ENCODE measurements around the gene ZNF534.

ZNF534 gene

GRCh38 chr19:52428937-52429336, at the start of gene ZNF534:
Gene ZNF534 (plus strand): TSS chr19:52429148. CDS start chr19:52431475, 2,327 bp downstream.
- no peak within 1 kb of the TSS for H3K9ac ChIP-seq (ENCODE audit: low read depth, low read length)
- no peaks in the 10 kb centered on the region for H4K20me1 ChIP-seq (ENCODE audit: insufficient read depth, low read length)
- no peak within 1 kb of the TSS for H3K4me2 ChIP-seq (ENCODE audit: insufficient read depth, low read length)
- H3K27ac ChIP-seq (ENCODE audit: low read length) = no peak within 1 kb of the TSS
- H3K4me1 ChIP-seq (ENCODE audit: insufficient read depth, low read length) = no peaks in the 10 kb centered on the region
- TF ChIP-seq, protein P1, sequence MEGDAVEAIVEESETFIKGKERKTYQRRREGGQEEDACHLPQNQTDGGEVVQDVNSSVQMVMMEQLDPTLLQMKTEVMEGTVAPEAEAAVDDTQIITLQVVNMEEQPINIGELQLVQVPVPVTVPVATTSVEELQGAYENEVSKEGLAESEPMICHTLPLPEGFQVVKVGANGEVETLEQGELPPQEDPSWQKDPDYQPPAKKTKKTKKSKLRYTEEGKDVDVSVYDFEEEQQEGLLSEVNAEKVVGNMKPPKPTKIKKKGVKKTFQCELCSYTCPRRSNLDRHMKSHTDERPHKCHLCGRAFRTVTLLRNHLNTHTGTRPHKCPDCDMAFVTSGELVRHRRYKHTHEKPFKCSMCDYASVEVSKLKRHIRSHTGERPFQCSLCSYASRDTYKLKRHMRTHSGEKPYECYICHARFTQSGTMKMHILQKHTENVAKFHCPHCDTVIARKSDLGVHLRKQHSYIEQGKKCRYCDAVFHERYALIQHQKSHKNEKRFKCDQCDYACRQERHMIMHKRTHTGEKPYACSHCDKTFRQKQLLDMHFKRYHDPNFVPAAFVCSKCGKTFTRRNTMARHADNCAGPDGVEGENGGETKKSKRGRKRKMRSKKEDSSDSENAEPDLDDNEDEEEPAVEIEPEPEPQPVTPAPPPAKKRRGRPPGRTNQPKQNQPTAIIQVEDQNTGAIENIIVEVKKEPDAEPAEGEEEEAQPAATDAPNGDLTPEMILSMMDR (IDR thresholded peaks at IDR 0.05; ENCODE audit: borderline replicate concordance, extremely low read depth, low read length, poor library complexity, severe bottlenecking) = no peak
- TF ChIP-seq EZH2 (IDR thresholded peaks at IDR 0.05; ENCODE audit: borderline replicate concordance, low read depth, low read length, severe bottlenecking) = no peak
- no peak for DNase-seq
- ATAC-seq (ENCODE audit: insufficient read depth, low read depth) = no peak
- no peak within 1 kb of the TSS for H3K4me3 ChIP-seq (ENCODE audit: low read depth in 1 of 2, low read length in 2 of 2)
- H3K36me3 ChIP-seq (ENCODE audit: insufficient read depth, low read length) = no peaks in the 10 kb centered on the region
- no peaks in the 10 kb centered on the region for H3K79me2 ChIP-seq (ENCODE audit: insufficient read depth, low read length)
- no peaks in the 10 kb centered on the region for H3K27me3 ChIP-seq (ENCODE audit: insufficient read depth, low read length, poor library complexity)
- no peak within 1 kb of the TSS for H2AFZ ChIP-seq (ENCODE audit: low read depth, low read length)
- H3K9me3 ChIP-seq (ENCODE audit: insufficient read depth, low read length, severe bottlenecking) = peaks cover 6% of the 10 kb centered on the region

- Histone ChIP-seq H2AFZ (ENCODE audit: low read depth, low read length) (no peak overlapping the region), H3K27ac (ENCODE audit: low read length) (no peak overlapping the region), H3K27me3 (ENCODE audit: insufficient read depth, low read length, poor library complexity) (no peaks in the 10 kb centered on the region), H3K4me2 (ENCODE audit: insufficient read depth, low read length) (no peak overlapping the region), H3K9me3 (ENCODE audit: insufficient read depth, low read length, severe bottlenecking) (peaks cover 9% of the 10 kb centered on the region), H3K36me3 (ENCODE audit: insufficient read depth, low read length) (peaks cover 42% of the 10 kb centered on the region), H4K20me1 (ENCODE audit: insufficient read depth, low read length) (no peaks in the 10 kb centered on the region), H3K9ac (ENCODE audit: low read depth, low read length) (no peak overlapping the region), H3K79me2 (ENCODE audit: insufficient read depth, low read length) (peaks cover 14% of the 10 kb centered on the region), H3K4me1 (ENCODE audit: insufficient read depth, low read length) (peaks cover 12% of the 10 kb centered on the region), H3K4me3 (ENCODE audit: low read depth in 1 of 2, low read length in 2 of 2) (no peak overlapping the region)
- DNase-seq = no peak
- no peak for ATAC-seq (ENCODE audit: insufficient read depth, low read depth)
- TF ChIP-seq EZH2 (IDR thresholded peaks at IDR 0.05; ENCODE audit: borderline replicate concordance, low read depth, low read length, severe bottlenecking) = no peak
- TF ChIP-seq, protein P1 (IDR thresholded peaks at IDR 0.05; ENCODE audit: borderline replicate concordance, extremely low read depth, low read length, poor library complexity, severe bottlenecking) = peak; percentile 32
Measured at GRCh38 chr19:52391135-52391534, 37.8 kb upstream of the ZNF534 start.

- ATAC-seq (ENCODE audit: insufficient read depth, low read depth) = peak; percentile 97
- peaks cover 39% of the 10 kb centered on the region for H3K4me1 ChIP-seq (ENCODE audit: insufficient read depth, low read length)
- H3K27ac ChIP-seq (ENCODE audit: low read length) = peak within 1 kb of the TSS; percentile 96
- H3K27me3 ChIP-seq (ENCODE audit: insufficient read depth, low read length, poor library complexity) = no peaks in the 10 kb centered on the region
- H4K20me1 ChIP-seq (ENCODE audit: insufficient read depth, low read length) = no peaks in the 10 kb centered on the region
- H3K9ac ChIP-seq (ENCODE audit: low read depth, low read length) = peak within 1 kb of the TSS; percentile 92
- peak; percentile 98 for DNase-seq
- H3K36me3 ChIP-seq (ENCODE audit: insufficient read depth, low read length) = peaks cover 58% of the 10 kb centered on the region
- H3K4me2 ChIP-seq (ENCODE audit: insufficient read depth, low read length) = peak within 1 kb of the TSS; percentile 94
- no peaks in the 10 kb centered on the region for H3K9me3 ChIP-seq (ENCODE audit: insufficient read depth, low read length, severe bottlenecking)
- peaks cover 61% of the 10 kb centered on the region for H3K79me2 ChIP-seq (ENCODE audit: insufficient read depth, low read length)
- peak within 1 kb of the TSS; percentile 93 to 98 for H3K4me3 ChIP-seq (ENCODE audit: low read depth in 1 of 2, low read length in 2 of 2)
- peak within 1 kb of the TSS; percentile 94 for H2AFZ ChIP-seq (ENCODE audit: low read depth, low read length)
- no peak for TF ChIP-seq EZH2 (IDR thresholded peaks at IDR 0.05; ENCODE audit: borderline replicate concordance, low read depth, low read length, severe bottlenecking)
- TF ChIP-seq, protein P1 (IDR thresholded peaks at IDR 0.05; ENCODE audit: borderline replicate concordance, extremely low read depth, low read length, poor library complexity, severe bottlenecking) = no peak
Measured at GRCh38 chr19:52397310-52398080, 31.5 kb upstream of the ZNF534 start, which contains the start of gene ZNF528. Gene ZNF528 (plus strand): TSS chr19:52397849. CDS start chr19:52402014, 4,165 bp downstream.
